Heart left ventricle (tissue), 16 donors: ENCODE data around the gene TMTC2. TPM values are rescaled to one million over a fixed set of nuclear protein-coding genes. Genes with fewer than 3 reads are reported as not detected.

Experiments used
- ATAC-seq, 4 donors: fragments of 200-7000 bp; cut with Tn5 transposase; one replicate each; pipeline ENCODE4 v1.9.1; 2020 to 2022; ENCODE audit warnings: moderate library complexity in 4 of 4, mild to moderate bottlenecking in 3 of 4, moderate number of reproducible peaks in 1 of 4
- DNase-seq, 5 donors: peaks; one replicate each; pipeline ENCODE4 v3.0.0-alpha.2; 2020
- H3K27ac ChIP-seq, 12 donors: fragments of 200-600 bp; sonication (generic) in 4 of 12; one replicate each; pipeline versions ENCODE4 v1.5.0 to v1.8.0; 2016 to 2022; ENCODE audit warnings: mild to moderate bottlenecking in 2 of 12
- H3K27me3 ChIP-seq, 9 donors: fragments of 200-600 bp; sonication (generic) in 2 of 9; one replicate each; pipeline versions ENCODE4 v1.5.1 to v1.8.0; 2016 to 2022; ENCODE audit warnings: mild to moderate bottlenecking in 3 of 9
- H3K36me3 ChIP-seq, 9 donors: fragments of 200-600 bp; sonication (generic) in 2 of 9; one replicate each; pipeline versions ENCODE4 v1.5.0 to v1.8.0; 2018 to 2022; ENCODE audit warnings: mild to moderate bottlenecking in 2 of 9
- H3K4me1 ChIP-seq, 12 donors: fragments of 200-600 bp; sonication (generic) in 4 of 12; one replicate each; pipeline versions ENCODE4 v1.5.0 to v1.8.0; 2016 to 2022; ENCODE audit warnings: mild to moderate bottlenecking in 3 of 12
- H3K4me3 ChIP-seq, 12 donors: fragments of 200-600 bp; sonication (generic) in 4 of 12; one replicate each; pipeline versions ENCODE4 v1.5.0 to v1.8.0; 2017 to 2022; ENCODE audit warnings: mild to moderate bottlenecking in 9 of 12, moderate library complexity in 4 of 12
- H3K9me3 ChIP-seq, 12 donors: fragments of 200-600 bp; sonication (generic) in 4 of 12; one replicate each; pipeline versions ENCODE4 v1.5.0 to v1.8.0; 2016 to 2022; ENCODE audit warnings: mild to moderate bottlenecking in 1 of 12
- POLR2A ChIP-seq, 2 donors: fragments of 450-650 bp; IDR thresholded peaks; one replicate each; pipeline ENCODE4 v1.6.1; 2017; ENCODE audit warnings: antibody characterized with exemption in 2 of 2, mild to moderate bottlenecking in 2 of 2, moderate library complexity in 2 of 2
- WGBS, 4 donors: extraction: QIAGEN DNeasy Blood & Tissue Kit in 2 of 4; methylation state at CpG; one replicate each; pipeline versions ENCODE4 v1.1.5 to v1.1.7; 2013 to 2018; 5-methylcytosine and 5-hydroxymethylcytosine counted together
- intact Hi-C, 10 donors: fragments of 100-400 bp; cut with DNase I; formaldehyde crosslinking; loops; one replicate each; pipeline versions ENCODE4 v1.11.1 to v1.14.2; 2022
- polyA plus RNA-seq, 2 donors: library from polyadenylated mRNA; stranded (reverse); fragments of 200-250 nt; gene quantifications; one replicate each; pipeline ENCODE4 v1.2.3, GENCODE V29; 2013
- total RNA-seq, 9 donors: library from RNA; depleted of rRNA in 2 of 9; stranded (reverse); fragments of >200 nt in 2 of 9; fragmentation: NEBNext Ultra II Directional in 3 of 9; extraction: Animal tissue kit (Norgen Biotek cat#: 25700) in 3 of 9; gene quantifications; one replicate each; pipeline versions ENCODE4 v1.1.0 to v1.2.4, GENCODE V29; 2016 to 2023
- TF ChIP-seq, protein P1 (sequence below), 12 donors: fragments of 200-600 bp; sonication (generic) in 4 of 12; IDR thresholded peaks; one replicate each; pipeline versions ENCODE4 v1.5.0 to v1.8.0; 2018 to 2022; ENCODE audit warnings: antibody characterized with exemption in 12 of 12, mild to moderate bottlenecking in 5 of 12
- donor health status: ischemic (EF 13 %, LVEDD 7.1; RV severe dilation, severe dysfunction).
- donor health status: healthy with polysubstance abuse.
- donor health status: DM: no; HTN: yes; CAD: no.
- donor health status: DM: no; HTN: no; CAD: no.
- donor health status: ischemic (EF 25% LVEDD 6.9; RV normal size, moderate dysfunction).
- donor health status: ischemic (EF 25% LVEDD 5.7; RV mildly dilated, moderate dysfunction).
- donor health status: healthy.
- donor health status: DM: yes; HTN: yes; CAD: no.
- donor health status: ischemic (EF 35%, LVEDD 5.7; RV mildly dilated, moderate dysfunction).
- donor health status: nonischemic (EF 11% LVEDD 7.7; RV severe dilation, severe dysfunction).
- donor health status: DM: yes; HTN: yes; CAD: no.
- donor health status: PGD.
- donor health status: ischemic (EF 29% LVEDD 5.4; RV normal size, mild dysfunction).
- donor health status: nonischemic (EF 23%, LVEDD 6.1; RV moderate dilation, normal function).

The TMTC2 gene
- total and polyA plus RNA-seq, 11 donors = 1.1 to 5.7 (median 3.3) TPM

DNA sequence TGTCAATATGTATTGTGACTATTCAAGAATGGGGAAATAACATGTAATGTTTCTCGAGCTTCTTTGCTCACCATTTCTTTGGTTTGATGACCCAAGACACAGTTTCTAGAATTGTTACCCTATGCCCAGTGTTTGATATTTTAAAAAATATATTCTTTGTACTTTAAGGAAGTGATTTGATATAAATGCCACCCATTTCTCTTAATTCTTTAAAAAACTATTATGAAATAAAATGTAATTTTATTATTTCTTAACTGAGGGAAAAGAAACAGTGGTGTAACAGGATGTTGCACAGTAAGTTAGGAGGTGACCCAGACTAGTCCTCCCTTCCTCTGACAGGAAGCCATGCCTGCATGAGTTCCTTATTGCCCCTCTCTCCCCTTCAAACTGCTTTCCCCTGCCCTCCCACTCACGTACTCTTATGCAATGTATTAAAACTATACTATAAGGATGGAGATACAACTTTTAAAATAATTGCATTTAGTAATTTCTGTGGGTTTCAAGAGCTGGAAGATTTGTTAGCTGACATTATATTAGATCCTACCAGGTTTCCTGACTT lies 279.4 kb downstream of the TMTC2 start:
- TF ChIP-seq, protein P1, sequence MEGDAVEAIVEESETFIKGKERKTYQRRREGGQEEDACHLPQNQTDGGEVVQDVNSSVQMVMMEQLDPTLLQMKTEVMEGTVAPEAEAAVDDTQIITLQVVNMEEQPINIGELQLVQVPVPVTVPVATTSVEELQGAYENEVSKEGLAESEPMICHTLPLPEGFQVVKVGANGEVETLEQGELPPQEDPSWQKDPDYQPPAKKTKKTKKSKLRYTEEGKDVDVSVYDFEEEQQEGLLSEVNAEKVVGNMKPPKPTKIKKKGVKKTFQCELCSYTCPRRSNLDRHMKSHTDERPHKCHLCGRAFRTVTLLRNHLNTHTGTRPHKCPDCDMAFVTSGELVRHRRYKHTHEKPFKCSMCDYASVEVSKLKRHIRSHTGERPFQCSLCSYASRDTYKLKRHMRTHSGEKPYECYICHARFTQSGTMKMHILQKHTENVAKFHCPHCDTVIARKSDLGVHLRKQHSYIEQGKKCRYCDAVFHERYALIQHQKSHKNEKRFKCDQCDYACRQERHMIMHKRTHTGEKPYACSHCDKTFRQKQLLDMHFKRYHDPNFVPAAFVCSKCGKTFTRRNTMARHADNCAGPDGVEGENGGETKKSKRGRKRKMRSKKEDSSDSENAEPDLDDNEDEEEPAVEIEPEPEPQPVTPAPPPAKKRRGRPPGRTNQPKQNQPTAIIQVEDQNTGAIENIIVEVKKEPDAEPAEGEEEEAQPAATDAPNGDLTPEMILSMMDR (IDR thresholded peaks at IDR 0.05) = no peak
- no peak for TF ChIP-seq POLR2A (IDR thresholded peaks at IDR 0.05)
- DNase-seq = no peak
- peak in 1 of 4 donors; percentile 69 for ATAC-seq
- 55 to 73% (median 62%) methylated on average over 2 of the region's 2 CpGs for WGBS, 4 donors
- Histone ChIP-seq H3K27ac (peak overlapping the region in 1 of 12 donors; percentile 43), H3K27me3 (no peaks in the 10 kb centered on the region), H3K4me3 (no peak overlapping the region), H3K4me1 (peaks cover 0 to 3% (median 0%) of the 10 kb centered on the region in 12 donors), H3K9me3 (no peaks in the 10 kb centered on the region), H3K36me3 (no peaks in the 10 kb centered on the region)
- intact Hi-C loops = no loop called here

DNA sequence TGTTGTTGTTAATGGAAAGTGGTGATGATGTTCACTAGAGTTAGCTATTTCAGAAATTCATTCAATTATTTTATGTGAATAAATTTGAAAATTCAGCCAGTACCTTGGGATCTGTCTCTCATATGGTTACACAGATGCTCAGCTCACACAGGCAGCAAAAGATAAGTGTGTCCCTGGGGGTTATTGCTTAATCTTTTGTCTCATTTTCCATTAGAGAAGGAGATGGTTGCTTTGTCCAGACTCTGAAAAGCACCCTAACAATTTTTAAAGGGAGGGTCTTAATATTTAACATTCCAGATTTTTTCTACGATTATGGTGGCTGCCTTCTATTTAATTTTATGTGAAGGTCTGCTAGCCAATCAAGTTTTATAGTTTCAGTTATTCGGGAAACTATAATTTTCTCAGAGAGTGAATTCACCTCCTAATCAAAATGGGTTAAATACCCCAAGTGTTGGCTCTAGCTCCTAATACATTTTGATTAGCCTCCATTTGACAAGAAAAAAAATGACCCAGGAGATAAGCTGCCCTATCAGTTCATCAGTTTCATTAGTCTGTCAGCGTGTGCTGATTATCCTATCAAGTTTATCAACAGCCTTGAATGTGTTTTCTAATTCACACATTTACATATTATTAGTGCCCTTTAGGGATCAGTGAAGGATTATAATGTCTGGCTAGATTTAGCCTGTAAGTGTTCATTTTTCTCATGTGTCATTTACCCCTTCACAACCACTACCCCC lies 282.1 kb downstream of the TMTC2 start:
- Histone ChIP-seq H3K4me1 (peaks cover 0 to 3% (median 0%) of the 10 kb centered on the region in 12 donors), H3K36me3 (no peaks in the 10 kb centered on the region), H3K4me3 (no peak overlapping the region), H3K9me3 (no peaks in the 10 kb centered on the region), H3K27me3 (no peaks in the 10 kb centered on the region), H3K27ac (no peak overlapping the region)
- intact Hi-C loops = no loop called here
- DNase-seq (no peak), ATAC-seq (no peak)
- 91 to 94% (median 93%) methylated on average over 3 of the region's 3 CpGs for whole genome bisulfite sequencing, 4 donors
- TF ChIP-seq, protein P1 (IDR thresholded peaks at IDR 0.05) = no peak
- TF ChIP-seq POLR2A (IDR thresholded peaks at IDR 0.05) = no peak

DNA sequence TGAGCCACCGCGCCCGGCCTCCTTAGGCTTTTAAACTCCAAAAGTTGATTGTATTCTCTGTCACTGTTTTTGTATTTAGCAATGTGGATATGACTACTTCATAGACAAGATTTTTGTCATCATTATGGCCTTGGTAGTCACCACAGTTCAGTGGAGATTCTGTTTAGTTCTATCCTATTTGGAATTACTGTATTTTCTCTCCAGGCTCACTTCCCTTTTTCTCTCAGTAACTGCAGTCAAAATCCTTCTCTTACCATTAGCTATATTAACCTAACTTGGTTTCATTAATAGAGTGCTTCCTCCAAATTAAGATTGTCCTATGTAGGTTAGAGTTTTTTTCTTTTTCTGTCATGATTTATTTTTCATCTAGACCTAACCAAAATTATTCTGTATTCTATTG lies 283.9 kb downstream of the TMTC2 start:
- ATAC-seq = no peak
- Histone ChIP-seq H3K9me3 (no peaks in the 10 kb centered on the region), H3K4me3 (no peak overlapping the region), H3K27ac (no peak overlapping the region), H3K36me3 (no peaks in the 10 kb centered on the region), H3K4me1 (peaks cover 0 to 3% (median 0%) of the 10 kb centered on the region in 12 donors), H3K27me3 (no peaks in the 10 kb centered on the region)
- intact Hi-C loops = no loop called here
- DNase-seq = no peak
- no peak for TF ChIP-seq POLR2A (IDR thresholded peaks at IDR 0.05)
- TF ChIP-seq, protein P1 (IDR thresholded peaks at IDR 0.05) = no peak
- 94 to 100% (median 98%) methylated on average over 3 of the region's 3 CpGs for WGBS, 4 donors

DNA sequence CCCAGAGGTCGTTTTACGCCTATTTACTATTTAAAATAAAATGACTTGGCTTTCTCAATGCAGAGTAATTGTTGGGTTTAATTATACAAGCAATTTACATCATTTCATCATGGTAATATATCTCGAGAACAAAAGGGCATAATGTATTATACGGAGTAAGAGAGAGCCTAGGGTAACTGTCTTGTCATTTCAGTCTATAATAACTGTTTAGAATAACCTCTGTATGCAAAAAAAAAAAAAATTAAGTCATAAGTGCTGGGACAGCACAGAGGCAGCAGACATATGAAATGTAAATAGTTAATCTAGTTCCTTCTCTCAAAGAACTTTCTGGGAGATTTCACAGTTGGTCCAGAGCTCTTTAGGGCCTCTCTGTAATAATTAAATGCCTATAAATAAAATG lies 284.9 kb downstream of the TMTC2 start:
- DNase-seq (no peak), ATAC-seq (no peak)
- Histone ChIP-seq H3K4me3 (no peak overlapping the region), H3K27ac (no peak overlapping the region), H3K9me3 (no peaks in the 10 kb centered on the region), H3K4me1 (peaks cover 0 to 1% (median 0%) of the 10 kb centered on the region in 12 donors), H3K36me3 (no peaks in the 10 kb centered on the region), H3K27me3 (no peaks in the 10 kb centered on the region)
- intact Hi-C loops = no loop called here
- no peak for TF ChIP-seq POLR2A (IDR thresholded peaks at IDR 0.05)
- TF ChIP-seq, protein P1 (IDR thresholded peaks at IDR 0.05) = no peak
- WGBS, 4 donors = 77 to 83% (median 81%) methylated on average over 4 of the region's 4 CpGs
